Esophagus muscularis mucosa (tissue), 4 donors: ENCODE results near the gene FOXQ1. TPM values are rescaled to one million over a fixed set of nuclear protein-coding genes. Genes with fewer than 3 reads are reported as not detected.
"Not testable (repeated sequence)": the region's sequence is repeated elsewhere in the genome, so short reads cannot be mapped to it uniquely, and the experiment has no call there.

Experiments
- DNase-seq: peaks from one replicate; pipeline ENCODE4 v3.0.0-alpha.2; 2017; ENCODE audit errors: extremely low spot score
- H3K27ac ChIP-seq, 4 donors: fragments of 200-600 bp; sonication (generic); replicated peaks in 1 of 4; 1 replicate in 3 of 4; 2 replicates in 1 of 4; pipeline ENCODE4 v1.5.1; 2016 to 2019; ENCODE audit warnings: mild to moderate bottlenecking in 1 of 4
- H3K27me3 ChIP-seq, 4 donors: fragments of 200-600 bp; sonication (generic); one replicate each; pipeline versions ENCODE4 v1.5.1 to v1.6.0; 2016 to 2019
- H3K36me3 ChIP-seq, 4 donors: fragments of 200-600 bp; sonication (generic); one replicate each; pipeline ENCODE4 v1.5.1; 2016 to 2019
- H3K4me1 ChIP-seq, 4 donors: fragments of 200-600 bp; sonication (generic); one replicate each; pipeline ENCODE4 v1.5.1; 2016 to 2019
- H3K4me3 ChIP-seq, 4 donors: fragments of 200-600 bp; sonication (generic); 1 replicate in 2 of 4; 2 replicates in 2 of 4; pipeline ENCODE4 v1.5.1; 2016 to 2019; ENCODE audit warnings: mild to moderate bottlenecking in 4 of 4, moderate library complexity in 1 of 4
- H3K9me3 ChIP-seq, 4 donors: fragments of 200-600 bp; sonication (generic); 1 replicate in 3 of 4; 2 replicates in 1 of 4; pipeline ENCODE4 v1.5.1; 2016 to 2019
- EP300 ChIP-seq: sonication (generic); formaldehyde crosslinking; IDR thresholded peaks from one replicate; pipeline ENCODE4 v1.6.1; 2017; ENCODE audit warnings: antibody characterized with exemption
- POLR2A ChIP-seq: fragments of 450-650 bp; IDR thresholded peaks from one replicate; pipeline ENCODE4 v1.6.1; 2017; ENCODE audit warnings: antibody characterized with exemption, moderate library complexity, mild to moderate bottlenecking, low read depth
- POLR2AphosphoS5 ChIP-seq, 2 donors: sonication (generic); formaldehyde crosslinking; IDR thresholded peaks; one replicate each; pipeline ENCODE4 v1.6.1; 2017; ENCODE audit warnings: antibody characterized with exemption in 2 of 2
- WGBS: methylation state at CpG from one replicate; pipeline ENCODE4 v1.1.5; 2018; 5-methylcytosine and 5-hydroxymethylcytosine counted together
- intact Hi-C: fragments of 100-400 bp; cut with DNase I; formaldehyde crosslinking; loops from one replicate; pipeline ENCODE4 v1.15.1; 2023
- total RNA-seq, 4 donors: library from RNA; depleted of rRNA; stranded (reverse); fragments of >200 nt; gene quantifications; one replicate each; pipeline versions ENCODE4 v1.1.0 to v1.2.1, GENCODE V29; 2016
- TF ChIP-seq, protein P1 (sequence below), 3 experiments: fragments of 200-600 bp in 2 of 3; fragments of 450-650 bp in 1 of 3; sonication (generic) in 2 of 3; IDR thresholded peaks; one replicate each; pipeline ENCODE4 v1.5.1; 2017 to 2019; ENCODE audit warnings: antibody characterized with exemption in 3 of 3, mild to moderate bottlenecking in 2 of 3, moderate library complexity in 1 of 3

FOXQ1 gene
- total RNA-seq, 4 donors from 2014 or later, result 2.5 to 4.4 (median 2.9) TPM

DNA sequence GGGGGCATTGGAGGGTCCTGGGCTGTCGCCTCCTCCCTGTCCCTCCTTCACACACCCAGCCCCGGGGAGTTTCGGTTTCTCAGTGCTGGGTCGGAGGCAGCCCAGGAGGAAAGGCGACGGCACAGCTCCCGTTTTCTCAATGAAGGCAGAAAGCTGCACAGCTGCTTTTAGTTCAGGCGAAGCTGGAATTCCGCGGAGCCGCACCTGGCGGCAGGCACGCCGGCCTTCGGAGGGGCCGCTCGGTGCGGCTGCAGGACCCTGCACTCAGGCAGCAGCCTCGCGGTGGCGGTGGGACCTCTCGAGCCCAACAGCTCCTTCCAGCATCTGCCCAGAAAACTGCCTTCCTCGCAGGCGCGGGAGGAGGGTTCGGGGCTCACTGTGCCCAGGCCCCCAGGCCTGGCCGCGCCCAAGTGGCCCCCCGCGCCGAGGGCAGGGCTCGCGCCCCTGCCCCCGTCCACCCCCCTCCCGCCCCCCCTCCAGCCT, 4.6 kb downstream of the FOXQ1 start:
- intact Hi-C loops, result no loop called here
- no peaks in the 10 kb centered on the region for H3K36me3 ChIP-seq
- no peaks in the 10 kb centered on the region for H3K9me3 ChIP-seq
- H3K4me1 ChIP-seq, result peaks cover 18 to 49% (median 46%) of the 10 kb centered on the region in 4 donors
- H3K4me3 ChIP-seq, result peak overlapping the region; percentile 59 to 68 (median 62)
- WGBS, result under 1% methylated on average over 9 of the region's 35 CpGs
- no peak for DNase-seq
- peak overlapping the region; percentile 55 to 75 (median 70) for H3K27ac ChIP-seq
- H3K27me3 ChIP-seq, result peaks cover 0 to 28% (median 0%) of the 10 kb centered on the region in 4 donors
- TF ChIP-seq, protein P1, sequence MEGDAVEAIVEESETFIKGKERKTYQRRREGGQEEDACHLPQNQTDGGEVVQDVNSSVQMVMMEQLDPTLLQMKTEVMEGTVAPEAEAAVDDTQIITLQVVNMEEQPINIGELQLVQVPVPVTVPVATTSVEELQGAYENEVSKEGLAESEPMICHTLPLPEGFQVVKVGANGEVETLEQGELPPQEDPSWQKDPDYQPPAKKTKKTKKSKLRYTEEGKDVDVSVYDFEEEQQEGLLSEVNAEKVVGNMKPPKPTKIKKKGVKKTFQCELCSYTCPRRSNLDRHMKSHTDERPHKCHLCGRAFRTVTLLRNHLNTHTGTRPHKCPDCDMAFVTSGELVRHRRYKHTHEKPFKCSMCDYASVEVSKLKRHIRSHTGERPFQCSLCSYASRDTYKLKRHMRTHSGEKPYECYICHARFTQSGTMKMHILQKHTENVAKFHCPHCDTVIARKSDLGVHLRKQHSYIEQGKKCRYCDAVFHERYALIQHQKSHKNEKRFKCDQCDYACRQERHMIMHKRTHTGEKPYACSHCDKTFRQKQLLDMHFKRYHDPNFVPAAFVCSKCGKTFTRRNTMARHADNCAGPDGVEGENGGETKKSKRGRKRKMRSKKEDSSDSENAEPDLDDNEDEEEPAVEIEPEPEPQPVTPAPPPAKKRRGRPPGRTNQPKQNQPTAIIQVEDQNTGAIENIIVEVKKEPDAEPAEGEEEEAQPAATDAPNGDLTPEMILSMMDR (IDR thresholded peaks at IDR 0.05), result peak in 2 of 3 experiments; percentile 13 to 19
- TF ChIP-seq EP300, result no peak

DNA sequence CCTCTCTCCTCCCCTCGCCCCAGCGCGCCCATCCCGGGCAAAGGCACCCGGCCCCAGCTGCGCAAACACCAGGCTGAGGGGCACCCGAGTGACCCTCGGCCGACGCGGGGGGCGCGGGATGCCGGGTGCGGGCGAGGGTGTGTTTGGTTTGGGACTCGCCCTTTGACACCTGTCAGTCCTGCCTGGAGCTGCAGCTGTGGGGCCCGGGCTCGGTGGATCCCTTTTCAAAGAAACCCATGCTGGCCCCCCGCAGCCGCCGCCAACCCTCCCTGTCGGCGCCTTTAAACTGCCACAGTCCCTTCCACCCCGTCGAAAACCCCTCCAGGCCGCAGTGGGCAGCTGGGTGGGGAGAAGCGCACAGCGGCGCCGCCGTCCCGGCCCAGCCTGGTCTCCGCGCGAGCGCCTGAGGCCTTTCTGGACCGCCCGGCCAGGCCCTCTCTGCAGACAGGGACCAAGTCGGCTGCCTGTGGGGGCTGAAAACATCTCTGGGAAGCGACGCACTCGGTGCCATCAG, 5.5 kb downstream of the FOXQ1 start:
- 88% methylated on average over 19 of the region's 43 CpGs for WGBS
- Histone ChIP-seq H3K4me3 (no peak overlapping the region), H3K4me1 (peaks cover 11 to 49% (median 45%) of the 10 kb centered on the region in 4 donors), H3K27ac (peak overlapping the region; percentile 38 to 60 (median 40)), H3K27me3 (peaks cover 0 to 20% (median 0%) of the 10 kb centered on the region in 4 donors), H3K36me3 (no peaks in the 10 kb centered on the region), H3K9me3 (no peaks in the 10 kb centered on the region)
- intact Hi-C loops, result no loop called here
- no peak for DNase-seq
- no peak for TF ChIP-seq POLR2A
- TF ChIP-seq, protein P1 (IDR thresholded peaks at IDR 0.05), result no peak
- no peak for TF ChIP-seq EP300
- TF ChIP-seq POLR2AphosphoS5 (IDR thresholded peaks at IDR 0.05), result no peak

DNA sequence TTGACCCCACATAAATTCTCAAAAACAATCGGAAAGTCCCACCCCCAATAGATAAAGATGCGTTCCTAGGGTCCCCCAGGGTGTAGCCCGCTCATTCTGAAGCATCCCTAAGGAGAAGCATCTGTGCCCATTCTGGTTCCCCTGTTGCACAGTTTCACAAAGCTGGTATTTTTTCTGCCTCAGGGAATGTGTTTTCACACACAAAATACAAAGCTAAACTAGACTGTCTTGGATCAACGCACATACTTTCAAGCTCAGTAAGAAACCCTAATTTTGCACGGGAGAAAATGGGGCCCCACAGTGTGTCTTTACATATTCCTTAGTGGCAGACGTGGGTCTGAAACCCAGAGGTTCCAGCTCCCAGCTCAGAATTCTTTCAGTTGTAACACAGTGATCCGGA, 6.1 kb downstream of the FOXQ1 start:
- peak overlapping the region in 3 of 4 donors; percentile 38 to 60 (median 41) for H3K27ac ChIP-seq
- WGBS, result 85% methylated on average over 6 of the region's 7 CpGs

DNA sequence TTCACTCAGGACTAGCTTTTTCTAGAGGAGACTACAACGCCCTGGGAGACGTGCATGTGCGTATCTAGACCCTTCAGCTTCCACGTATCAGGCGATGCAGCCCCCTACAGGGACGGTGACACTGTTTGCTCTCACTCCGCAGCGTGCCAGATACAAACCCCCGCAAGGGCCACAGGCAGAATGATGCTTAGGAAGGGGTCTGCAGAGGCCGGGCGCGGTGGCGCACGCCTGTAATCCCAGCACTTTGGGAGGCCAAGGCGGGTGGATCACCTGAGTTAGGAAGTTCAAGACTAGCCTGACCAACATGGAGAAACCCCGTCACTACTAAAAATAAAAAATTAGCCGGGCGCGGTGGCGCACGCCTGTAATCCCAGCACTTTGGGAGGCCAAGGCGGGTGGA, 6.7 kb downstream of the FOXQ1 start:
- H3K4me1 ChIP-seq, result peaks cover 8 to 53% (median 47%) of the 10 kb centered on the region in 4 donors
- WGBS, result 96% methylated on average over 16 of the region's 22 CpGs
- intact Hi-C loops, result not testable (repeated sequence)

More for the DNA sequence above, 6.1 kb downstream of the FOXQ1 start:
- no peaks in the 10 kb centered on the region for H3K9me3 ChIP-seq
- TF ChIP-seq, protein P1 (IDR thresholded peaks at IDR 0.05), result no peak
- no peak for TF ChIP-seq POLR2A
- H3K4me1 ChIP-seq, result peaks cover 8 to 50% (median 47%) of the 10 kb centered on the region in 4 donors
- intact Hi-C loops, result no loop called here
- DNase-seq, result no peak
- H3K27me3 ChIP-seq, result peaks cover 0 to 13% (median 0%) of the 10 kb centered on the region in 4 donors
- H3K36me3 ChIP-seq, result no peaks in the 10 kb centered on the region
- H3K4me3 ChIP-seq, result no peak overlapping the region

DNA sequence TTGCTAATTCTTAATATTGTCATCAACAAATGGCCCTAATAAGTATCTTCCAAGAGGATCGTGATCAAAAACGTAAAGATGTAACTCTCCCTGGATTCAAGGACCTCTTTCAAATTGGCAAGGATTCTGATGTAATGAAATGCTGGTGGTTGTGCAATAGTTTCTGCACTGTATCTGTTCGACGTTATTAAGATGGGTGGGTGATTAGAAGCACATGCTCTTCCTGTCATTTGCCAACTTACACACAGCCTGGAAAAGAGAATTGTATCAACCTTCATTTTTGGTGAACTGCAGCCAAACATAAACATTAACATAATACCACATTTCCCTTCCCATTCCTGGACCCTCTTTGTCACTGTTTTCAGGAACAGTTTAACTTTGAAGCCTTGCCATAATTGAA, 9.8 kb downstream of the FOXQ1 start:
- WGBS, result 11% methylated on average over 4 of the region's 4 CpGs
- no peak overlapping the region for H3K4me3 ChIP-seq
- no peaks in the 10 kb centered on the region for H3K36me3 ChIP-seq
- peaks cover 0 to 52% (median 48%) of the 10 kb centered on the region in 4 donors for H3K4me1 ChIP-seq
- intact Hi-C loops, result no loop called here
- H3K27ac ChIP-seq, result peak overlapping the region; percentile 37 to 50 (median 48)
- TF ChIP-seq POLR2A (no peak), POLR2AphosphoS5 (IDR thresholded peaks at IDR 0.05) (peak in 1 of 2 donors; percentile 49), EP300 (no peak)
- TF ChIP-seq, protein P1 (IDR thresholded peaks at IDR 0.05), result no peak
- no peaks in the 10 kb centered on the region for H3K27me3 ChIP-seq
- no peaks in the 10 kb centered on the region for H3K9me3 ChIP-seq
- no peak for DNase-seq

More for the DNA sequence above, 6.7 kb downstream of the FOXQ1 start:
- DNase-seq, H3K9me3 ChIP-seq, H3K27ac ChIP-seq, H3K36me3 ChIP-seq, H3K27me3 ChIP-seq, H3K4me3 ChIP-seq: not testable (repeated sequence)
